ENCODE measurements around the gene CEP97. TPM values are rescaled to one million over a fixed set of nuclear protein-coding genes. Genes with fewer than 3 reads are reported as not detected.

CEP97 gene
- total and polyA plus RNA-seq, 12 donors: 1.2 to 21.3 (median 8.2) TPM

GRCh38 chr3:101725194-101725889 is 928 bp downstream of the CEP97 start:
- Histone ChIP-seq H3K36me3 (replicated peaks in 1 of 2) (peaks cover 0 to 7% of the 10 kb centered on the region in 2 donors), H3K4me3 (peak overlapping the region; percentile 37 to 81 (median 51)), H3K9me3 (replicated peaks in 1 of 3) (no peaks in the 10 kb centered on the region), H3K27ac (peak overlapping the region in 3 of 5 donors; percentile 15 to 66 (median 35)), H3K27me3 (no peaks in the 10 kb centered on the region), H3K4me1 (replicated peaks in 1 of 2) (peaks cover 3 to 12% of the 10 kb centered on the region in 2 donors)
- intact Hi-C loops (cut with DNase I): no loop called here
- no peak for TF ChIP-seq POLR2A (IDR thresholded peaks at IDR 0.05)
- TF ChIP-seq CTCF (IDR thresholded peaks at IDR 0.05): no peak
- DNase-seq: peak in 6 of 7 donors; percentile 22 to 64 (median 30)
- WGBS, 4 donors: 1 to 2% (median 1%) methylated on average over 19 to 21 of the region's 21 CpGs

- no peak for TF ChIP-seq POLR2A (IDR thresholded peaks at IDR 0.05)
- TF ChIP-seq CTCF (IDR thresholded peaks at IDR 0.05): no peak
- Histone ChIP-seq H3K27me3 (no peaks in the 10 kb centered on the region), H3K4me1 (replicated peaks in 1 of 2) (peaks cover 3 to 12% of the 10 kb centered on the region in 2 donors), H3K36me3 (replicated peaks in 1 of 2) (peaks cover 0 to 7% of the 10 kb centered on the region in 2 donors), H3K27ac (no peak overlapping the region), H3K9me3 (replicated peaks in 1 of 3) (no peaks in the 10 kb centered on the region), H3K4me3 (peak overlapping the region in 2 of 4 donors; percentile 59 to 81)
- no peak for DNase-seq
- intact Hi-C loops (cut with DNase I): no loop called here
- 39 to 46% (median 42%) methylated on average over 3 of the region's 3 CpGs for WGBS, 4 donors
Measured at GRCh38 chr3:101725890-101726275, 1.5 kb downstream of the CEP97 start.

GRCh38 chr3:101729586-101729985 is 5.2 kb downstream of the CEP97 start:
- intact Hi-C loops (cut with DNase I): no loop called here
- DNase-seq: no peak
- H3K4me1 ChIP-seq (replicated peaks in 1 of 2): peaks cover 3 to 7% of the 10 kb centered on the region in 2 donors

GRCh38 chr3:101730839-101731238 is 6.4 kb downstream of the CEP97 start:
- Histone ChIP-seq H3K4me1 (replicated peaks in 1 of 2) (peaks cover 2 to 3% of the 10 kb centered on the region in 2 donors), H3K4me3 (no peak overlapping the region), H3K9me3 (replicated peaks in 1 of 3) (no peaks in the 10 kb centered on the region), H3K27me3 (no peaks in the 10 kb centered on the region), H3K36me3 (replicated peaks in 1 of 2) (peaks cover 0 to 44% of the 10 kb centered on the region in 2 donors), H3K27ac (no peak overlapping the region)
- TF ChIP-seq CTCF (IDR thresholded peaks at IDR 0.05): no peak
- TF ChIP-seq POLR2A (IDR thresholded peaks at IDR 0.05): no peak
- no peak for DNase-seq
- intact Hi-C loops (cut with DNase I): no loop called here

More at GRCh38 chr3:101729586-101729985, 5.2 kb downstream of the CEP97 start:
- TF ChIP-seq POLR2A (IDR thresholded peaks at IDR 0.05) (no peak), CTCF (IDR thresholded peaks at IDR 0.05) (no peak)
- Histone ChIP-seq H3K9me3 (replicated peaks in 1 of 3) (no peaks in the 10 kb centered on the region), H3K36me3 (replicated peaks in 1 of 2) (peaks cover 0 to 36% of the 10 kb centered on the region in 2 donors), H3K27me3 (no peaks in the 10 kb centered on the region), H3K4me3 (no peak overlapping the region), H3K27ac (no peak overlapping the region)
- 95 to 98% (median 97%) methylated on average over 5 of the region's 5 CpGs for WGBS, 4 donors

All from adrenal gland (tissue), 12 donors.